Uterus (tissue), 2 donors: ENCODE measurements around the gene KRTAP19-3.
"Not testable (repeated sequence)": the region's sequence is repeated elsewhere in the genome, so short reads cannot be mapped to it uniquely, and the experiment has no call there.

Experiments
- CTCF ChIP-seq, 4 experiments: fragments of 200-600 bp in 2 of 4; fragments of 450-650 bp in 2 of 4; sonication (generic) in 2 of 4; IDR thresholded peaks; one replicate each; pipeline ENCODE4 v1.5.1; 2016 to 2019; ENCODE audit warnings: antibody characterized with exemption in 4 of 4, mild to moderate bottlenecking in 2 of 4, moderate library complexity in 1 of 4
- POLR2A ChIP-seq, 2 donors: fragments of 450-650 bp; IDR thresholded peaks; one replicate each; pipeline ENCODE4 v1.6.1; 2016; ENCODE audit warnings: antibody characterized with exemption in 2 of 2, mild to moderate bottlenecking in 1 of 2, moderate library complexity in 1 of 2

- not testable (repeated sequence) for TF ChIP-seq CTCF, POLR2A (IDR thresholded peaks at IDR 0.05)
Measured at GRCh38 chr21:30505621-30506205, 13.9 kb upstream of the KRTAP19-3 start.
